GM18867 (cell line): ENCODE results near the gene TGOLN2.
"Not testable (repeated sequence)": the region's sequence is repeated elsewhere in the genome, so short reads cannot be mapped to it uniquely, and the experiment has no call there.

Experiments used
- ATAC-seq: cut with Tn5 transposase; IDR thresholded peaks from one replicate; pipeline ENCODE4 v1.9.1; 2021; ENCODE audit warnings: mild to moderate bottlenecking, moderate library complexity; ENCODE audit not compliant: unreplicated experiment

TGOLN2 gene

GRCh38 chr2:85340034-85340892, 12.5 kb upstream of the TGOLN2 start:
- no peak for ATAC-seq

GRCh38 chr2:85334928-85335327, 7.1 kb upstream of the TGOLN2 start:
- no peak for ATAC-seq

- not testable (repeated sequence) for ATAC-seq
Observed at GRCh38 chr2:85333877-85334276, 6.1 kb upstream of the TGOLN2 start.

- no peak for ATAC-seq
Observed at GRCh38 chr2:85330839-85331636, 3.2 kb upstream of the TGOLN2 start.

- not testable (repeated sequence) for ATAC-seq
Observed at GRCh38 chr2:85329701-85330100, 1.9 kb upstream of the TGOLN2 start.

GRCh38 chr2:85329181-85329651, 1.4 kb upstream of the TGOLN2 start:
- no peak for ATAC-seq

- ATAC-seq = peak; percentile 28
Observed at GRCh38 chr2:85327160-85327821, 498 bp downstream of the TGOLN2 start.

- ATAC-seq = peak; percentile 34
Observed at GRCh38 chr2:85326406-85327159, 1.2 kb downstream of the TGOLN2 start.

- no peak for ATAC-seq
Observed at GRCh38 chr2:85325466-85325811, 2.4 kb downstream of the TGOLN2 start.

- ATAC-seq = no peak
Observed at GRCh38 chr2:85324639-85325465, 2.9 kb downstream of the TGOLN2 start.

GRCh38 chr2:85323988-85324367, 3.8 kb downstream of the TGOLN2 start:
- ATAC-seq = not testable (repeated sequence)

GRCh38 chr2:85323351-85323987, 4.3 kb downstream of the TGOLN2 start:
- ATAC-seq = no peak

GRCh38 chr2:85319796-85320195, 8.0 kb downstream of the TGOLN2 start:
- no peak for ATAC-seq

GRCh38 chr2:85318222-85319074, 9.3 kb downstream of the TGOLN2 start:
- no peak for ATAC-seq

GRCh38 chr2:85315921-85316320, 11.9 kb downstream of the TGOLN2 start:
- ATAC-seq = not testable (repeated sequence)

GRCh38 chr2:85314884-85315242, 12.9 kb downstream of the TGOLN2 start:
- ATAC-seq = no peak

GRCh38 chr2:85312404-85312803, 15.4 kb downstream of the TGOLN2 start:
- ATAC-seq = no peak

- ATAC-seq = peak; percentile 69
Observed at GRCh38 chr2:85310330-85310729, 17.5 kb downstream of the TGOLN2 start.
